T-helper 1 cell treated with Interleukin-12 subunit alpha and Interleukin-12 subunit beta and Interleukin-4 antibody, amounts not matched to agents 30 ng/mL and 1 ng/mL, for 36 hours (primary cell): ENCODE measurements around the gene ALOX5. TPM values are rescaled to one million over a fixed set of nuclear protein-coding genes. Genes with fewer than 3 reads are reported as not detected.
"Not testable (repeated sequence)": the region's sequence is repeated elsewhere in the genome, so short reads cannot be mapped to it uniquely, and the experiment has no call there.

Experiments used
- intact Hi-C: fragments of 100-400 bp; cut with micrococcal nuclease; formaldehyde crosslinking; loops from one replicate; pipeline ENCODE4 v1.15.1; 2024
- total RNA-seq: library from RNA; stranded (reverse); gene quantifications from 2 replicates; pipeline ENCODE4 v1.2.3, GENCODE V29; 2022

ALOX5 gene
- total RNA-seq, 1 donor from 2014 or later, result 30.1 TPM

DNA sequence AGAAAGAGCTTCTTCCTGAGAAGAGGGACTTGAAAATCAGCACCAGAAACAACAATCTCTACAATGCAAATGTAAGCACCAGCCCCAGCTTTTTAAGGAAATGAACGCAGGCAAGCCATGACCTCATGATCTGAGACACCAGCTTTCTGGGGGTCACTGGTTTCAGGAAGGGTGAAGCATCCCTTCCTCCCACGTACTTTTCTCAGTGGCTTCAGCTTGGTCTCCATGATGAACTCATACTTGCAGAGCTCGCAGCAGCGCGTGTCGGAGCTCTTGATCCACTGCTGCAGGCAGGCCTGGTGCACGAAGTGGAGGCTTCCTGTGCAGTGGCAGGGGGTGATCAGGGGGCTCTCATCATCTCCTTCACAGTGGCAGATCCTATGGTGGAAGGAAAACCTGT, 87.0 kb downstream of the ALOX5 start:
- intact Hi-C loops, result loop anchor here (10.0 kb wide), 1 partner anchor 456 kb away; the partner anchor contains the start of gene ZNF22

DNA sequence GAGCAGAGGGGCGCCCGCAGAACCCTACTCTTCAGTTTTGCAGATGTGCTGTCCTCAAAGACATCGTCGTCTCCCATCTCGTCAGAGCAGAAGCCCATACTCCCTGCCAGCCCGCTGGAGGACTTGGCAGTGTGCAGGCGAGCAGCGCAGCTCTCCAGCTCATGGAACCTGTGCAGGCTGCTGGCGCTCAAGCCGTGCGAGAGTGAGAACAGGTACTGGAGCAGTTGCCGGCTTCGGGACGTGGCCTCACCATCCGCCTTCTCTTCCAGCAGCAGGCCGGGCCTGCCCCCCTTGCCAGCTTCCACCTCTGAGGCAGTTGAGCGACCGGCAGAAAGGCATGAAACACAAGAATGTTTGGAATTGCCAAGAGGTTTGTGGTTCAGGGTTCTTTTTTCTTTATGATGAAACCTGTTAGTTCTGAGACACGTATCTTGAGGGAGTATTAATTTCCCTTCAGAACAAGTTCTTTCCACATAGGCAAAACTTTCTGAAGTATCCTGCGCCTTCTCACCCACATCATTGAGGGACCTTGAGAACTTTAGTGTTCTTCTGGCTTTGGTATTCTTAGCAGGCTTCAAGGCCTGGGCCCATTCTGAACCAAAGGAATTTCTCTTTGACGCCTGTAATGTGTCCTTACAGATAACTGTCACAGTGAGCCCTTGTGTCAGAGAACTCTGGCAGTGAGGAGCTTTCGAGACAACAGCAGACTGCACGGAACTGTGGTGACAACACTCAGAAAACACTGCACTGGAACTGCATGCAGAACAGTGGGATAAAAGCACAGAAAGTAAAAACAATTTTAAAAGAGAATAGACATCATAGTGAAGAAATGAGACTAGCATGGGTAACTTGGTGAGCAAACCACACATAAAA, 89.5 kb downstream of the ALOX5 start:
- intact Hi-C loops, result loop anchor here (2.0 to 10.0 kb wide), 3 partner anchors 263 to 565 kb away; partner anchors contain the start of genes WASHC2C and ZNF22

DNA sequence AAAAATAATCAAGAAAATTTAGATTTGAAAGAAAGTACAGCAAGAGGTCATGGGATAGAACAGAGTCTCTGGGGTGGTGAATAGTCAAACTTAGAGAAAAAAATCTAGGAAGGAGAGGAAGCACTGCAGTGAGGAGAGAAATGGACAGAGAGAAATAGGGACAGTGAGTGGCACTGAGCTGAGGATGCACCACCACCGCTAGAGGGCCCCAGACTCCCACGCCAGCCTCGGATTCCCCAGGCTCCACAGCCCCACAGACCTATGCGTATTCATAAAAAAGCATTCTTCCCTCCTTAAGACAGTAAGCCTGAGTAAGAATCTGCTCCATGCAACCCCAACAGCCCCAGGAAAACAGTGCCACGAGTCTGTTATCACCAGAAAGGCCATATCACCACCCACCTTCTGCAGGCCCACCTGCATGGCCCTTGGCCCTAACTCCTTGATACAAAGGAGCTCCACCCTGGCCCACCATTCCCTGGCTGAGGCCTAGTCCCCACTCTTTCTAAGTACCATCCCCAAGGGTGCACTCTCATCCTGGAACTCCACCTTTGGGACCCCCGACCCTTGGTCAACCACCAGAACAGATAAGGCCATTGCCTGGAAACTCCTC, 91.0 kb downstream of the ALOX5 start:
- intact Hi-C loops, result loop anchor here (1.0 to 10.0 kb wide), 9 partner anchors 45 to 564 kb away; partner anchors contain the start of genes WASHC2C, ZFAND4 and ZNF22

DNA sequence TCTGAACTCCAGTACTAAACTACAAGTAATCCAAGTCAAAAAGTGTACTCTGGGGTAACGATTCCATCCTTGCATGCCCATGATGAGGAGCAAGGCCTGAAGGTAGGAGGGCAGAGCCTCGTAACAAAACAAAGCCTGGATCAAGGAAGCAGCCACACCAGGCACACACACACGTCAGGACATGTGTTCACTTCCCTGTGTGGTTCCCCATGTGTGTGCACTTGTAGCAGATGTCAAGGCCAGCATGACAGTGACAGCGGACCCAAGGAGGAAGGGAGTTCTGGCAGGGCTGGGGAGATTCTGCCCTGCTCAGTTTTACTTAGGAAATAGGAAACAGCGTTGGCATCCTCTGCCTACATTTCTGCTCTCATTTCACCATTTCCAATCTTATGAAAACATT, 92.8 kb downstream of the ALOX5 start:
- intact Hi-C loops, result loop anchor here (1.0 to 10.0 kb wide), 2 partner anchors 203 to 462 kb away; partner anchors contain the start of gene ZNF22

GRCh38 chr10:45468079-45468478, 94.1 kb downstream of the ALOX5 start:
- intact Hi-C loops, result loop anchor here (10.0 kb wide), 1 partner anchor 463 kb away; the partner anchor contains the start of gene ZNF22

DNA sequence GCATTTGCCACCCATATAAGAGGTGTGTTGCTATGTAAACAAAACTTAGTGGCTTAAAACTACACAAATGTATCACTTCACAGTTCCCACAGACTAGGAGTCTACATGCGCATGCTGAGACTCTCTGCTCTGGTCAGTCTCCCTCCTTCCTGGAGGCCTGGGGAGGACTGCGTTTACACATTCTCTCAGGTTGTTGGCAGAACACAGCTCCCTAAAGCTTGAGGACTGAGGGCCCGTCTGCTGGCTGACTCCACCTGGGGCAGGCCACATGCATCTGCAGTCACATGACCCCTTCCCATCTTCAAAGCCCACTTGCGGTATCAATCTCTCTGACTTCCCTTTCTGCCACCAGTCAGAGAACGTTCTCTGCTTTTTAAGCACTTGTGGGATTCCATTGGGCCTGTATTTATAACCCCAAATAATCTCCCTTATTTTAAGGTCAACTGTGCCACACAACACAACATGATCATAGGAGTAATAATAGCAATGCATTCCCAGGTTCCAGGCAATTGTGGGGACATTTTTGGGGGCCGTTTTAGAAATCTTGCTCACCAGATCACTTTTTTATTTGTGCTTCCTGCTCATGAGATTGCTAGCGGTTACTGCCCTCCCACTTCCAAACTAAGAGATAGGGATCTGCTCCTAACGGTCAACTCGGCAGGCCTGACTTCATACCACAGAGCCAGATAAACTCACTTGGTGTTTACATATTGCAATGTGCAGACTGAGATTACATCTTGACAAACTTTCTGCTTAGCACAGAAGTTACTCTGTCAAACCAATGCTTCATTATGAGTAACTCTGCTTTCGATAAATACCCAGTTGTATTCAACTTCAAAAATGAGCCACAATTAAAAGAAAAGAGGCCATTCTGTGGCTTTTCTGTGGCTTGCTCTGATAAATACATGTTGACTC, 96.3 kb downstream of the ALOX5 start:
- intact Hi-C loops, result no loop called here

- intact Hi-C loops, result no loop called here
Measured at GRCh38 chr10:45471059-45471458, 97.0 kb downstream of the ALOX5 start.

DNA sequence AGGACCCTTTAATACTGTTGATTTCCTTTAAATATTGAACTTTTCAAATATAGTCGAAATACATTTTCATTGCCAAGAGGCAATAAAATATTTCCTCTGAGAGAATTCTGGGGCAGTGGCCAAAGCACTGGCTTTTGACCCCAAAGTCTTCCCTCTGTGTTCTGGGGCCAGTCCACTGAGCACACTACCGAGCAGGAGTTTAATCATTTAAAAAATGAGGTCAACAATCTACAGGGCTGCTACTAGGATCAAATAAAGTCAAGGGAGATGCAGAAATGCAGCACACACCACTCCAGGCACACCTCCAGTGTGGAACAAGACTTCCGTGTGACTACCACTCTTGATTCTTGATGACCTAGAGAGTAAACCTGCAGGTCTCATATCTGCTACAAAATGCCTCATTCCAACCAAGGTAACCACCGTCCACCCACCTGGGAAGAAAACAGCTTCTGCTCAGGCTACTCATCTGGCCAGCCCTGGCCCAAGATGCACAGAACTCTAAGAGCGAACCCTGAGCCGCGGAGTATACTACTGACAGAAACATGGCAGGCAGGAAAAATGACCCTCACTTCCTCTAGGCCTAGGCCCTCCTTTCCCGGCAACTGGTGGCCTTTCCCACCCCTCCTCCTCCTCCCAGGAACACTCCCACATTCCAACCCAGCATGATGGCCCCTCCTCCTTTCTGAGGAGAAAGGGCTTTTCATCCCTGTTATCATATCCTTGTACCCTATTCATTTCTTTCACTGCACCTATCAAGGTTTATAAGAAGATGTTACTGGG, 97.7 kb downstream of the ALOX5 start:
- intact Hi-C loops, result no loop called here

- intact Hi-C loops, result no loop called here
Measured at GRCh38 chr10:45473126-45473525, 99.1 kb downstream of the ALOX5 start.

- intact Hi-C loops, result no loop called here
Measured at GRCh38 chr10:45476559-45476958, 102.5 kb downstream of the ALOX5 start.

DNA sequence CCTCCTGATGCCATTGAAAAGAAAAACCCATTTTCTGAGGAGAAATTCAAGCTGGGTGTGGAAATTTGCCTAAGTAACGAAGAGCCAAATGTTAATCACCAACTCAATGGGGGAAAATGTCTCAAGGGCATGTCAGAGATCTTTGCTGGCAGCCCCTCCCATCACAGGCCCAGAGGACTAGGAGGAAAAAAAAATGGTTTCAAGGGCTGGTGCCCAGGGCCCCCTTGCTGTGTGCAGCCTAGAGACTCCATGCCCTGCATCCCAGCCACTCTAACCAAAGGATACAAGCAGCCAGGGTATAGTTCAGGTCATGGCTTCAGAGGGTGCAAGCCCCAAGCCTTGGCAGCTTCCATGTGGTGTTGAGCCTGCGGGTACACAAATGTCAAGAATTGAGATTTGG, 106.3 kb downstream of the ALOX5 start:
- intact Hi-C loops, result no loop called here

GRCh38 chr10:45481100-45481499, 107.1 kb downstream of the ALOX5 start:
- intact Hi-C loops, result not testable (repeated sequence)

DNA sequence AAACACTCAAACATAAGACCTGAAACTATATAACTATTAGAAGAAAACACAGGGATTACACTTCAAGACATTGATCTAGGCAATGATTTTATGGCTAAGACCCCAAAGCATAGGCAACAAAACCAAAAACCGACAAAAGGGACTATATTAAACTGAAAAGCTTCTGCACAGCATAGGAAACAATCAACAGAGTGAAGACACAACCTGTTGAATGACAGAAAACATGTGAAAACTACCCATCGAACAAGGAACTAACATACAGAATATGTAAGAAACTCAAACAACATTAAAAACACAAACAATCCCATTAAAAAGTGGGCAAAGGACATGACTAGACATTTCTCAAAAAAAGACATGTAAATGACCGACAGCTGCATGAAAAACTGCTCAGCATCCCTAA, 109.0 kb downstream of the ALOX5 start:
- intact Hi-C loops, result no loop called here

DNA sequence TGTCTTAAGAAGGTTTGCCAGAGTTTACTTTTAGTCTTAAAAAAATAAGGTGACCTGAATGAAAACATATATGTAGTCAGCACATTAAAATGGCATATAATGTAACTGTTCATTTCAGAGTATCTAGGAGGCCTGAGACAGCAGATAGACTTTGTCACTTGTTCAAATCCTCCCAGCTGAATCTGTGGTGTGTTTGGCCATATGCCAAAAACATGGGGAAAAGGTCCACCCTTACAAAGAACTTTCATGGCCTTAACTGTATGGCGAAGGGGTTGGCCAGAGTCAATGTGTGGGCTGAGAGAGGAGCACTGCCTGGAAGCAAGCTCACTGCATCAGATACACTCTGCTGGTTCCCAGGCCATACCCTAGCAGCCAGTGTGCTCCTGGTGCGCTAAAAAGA, 113.7 kb downstream of the ALOX5 start:
- intact Hi-C loops, result no loop called here

GRCh38 chr10:45488365-45488764, 114.3 kb downstream of the ALOX5 start:
- intact Hi-C loops, result no loop called here

GRCh38 chr10:45490277-45490676, 116.3 kb downstream of the ALOX5 start:
- intact Hi-C loops, result no loop called here

- intact Hi-C loops, result no loop called here
Measured at GRCh38 chr10:45491061-45491460, 117.0 kb downstream of the ALOX5 start.
